Measurements from ENCODE around the gene BTN3A1. TPM values are rescaled to one million over a fixed set of nuclear protein-coding genes. Genes with fewer than 3 reads are reported as not detected.
A peak's percentile ranks its signal among the peaks of the same experiment; 100 is the strongest.

Gene BTN3A1
- total RNA-seq, 1 donor, result 25.3 TPM

- H3K4me2 ChIP-seq (ENCODE audit: insufficient read depth, low read length), result no peak overlapping the region
- TF ChIP-seq, protein P1, sequence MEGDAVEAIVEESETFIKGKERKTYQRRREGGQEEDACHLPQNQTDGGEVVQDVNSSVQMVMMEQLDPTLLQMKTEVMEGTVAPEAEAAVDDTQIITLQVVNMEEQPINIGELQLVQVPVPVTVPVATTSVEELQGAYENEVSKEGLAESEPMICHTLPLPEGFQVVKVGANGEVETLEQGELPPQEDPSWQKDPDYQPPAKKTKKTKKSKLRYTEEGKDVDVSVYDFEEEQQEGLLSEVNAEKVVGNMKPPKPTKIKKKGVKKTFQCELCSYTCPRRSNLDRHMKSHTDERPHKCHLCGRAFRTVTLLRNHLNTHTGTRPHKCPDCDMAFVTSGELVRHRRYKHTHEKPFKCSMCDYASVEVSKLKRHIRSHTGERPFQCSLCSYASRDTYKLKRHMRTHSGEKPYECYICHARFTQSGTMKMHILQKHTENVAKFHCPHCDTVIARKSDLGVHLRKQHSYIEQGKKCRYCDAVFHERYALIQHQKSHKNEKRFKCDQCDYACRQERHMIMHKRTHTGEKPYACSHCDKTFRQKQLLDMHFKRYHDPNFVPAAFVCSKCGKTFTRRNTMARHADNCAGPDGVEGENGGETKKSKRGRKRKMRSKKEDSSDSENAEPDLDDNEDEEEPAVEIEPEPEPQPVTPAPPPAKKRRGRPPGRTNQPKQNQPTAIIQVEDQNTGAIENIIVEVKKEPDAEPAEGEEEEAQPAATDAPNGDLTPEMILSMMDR (IDR thresholded peaks at IDR 0.05; ENCODE audit: extremely low read depth, low read depth, low read length), result no peak
- no peak overlapping the region for H2AFZ ChIP-seq (ENCODE audit: low read length)
- DNase-seq (ENCODE audit: insufficient read length, low spot score, missing footprints), result no peak
- no peak overlapping the region for H3K4me3 ChIP-seq (ENCODE audit: insufficient read depth, low read length)
- H3K9me3 ChIP-seq (ENCODE audit: low read depth, low read length), result no peaks in the 10 kb centered on the region
- H3K27ac ChIP-seq (ENCODE audit: low read depth, low read length), result no peak overlapping the region
- peaks cover 3% of the 10 kb centered on the region for H3K36me3 ChIP-seq (ENCODE audit: insufficient read depth, low read length)
- H4K20me1 ChIP-seq (ENCODE audit: insufficient read depth, low read length), result no peaks in the 10 kb centered on the region
- peaks cover 32% of the 10 kb centered on the region for H3K4me1 ChIP-seq (ENCODE audit: insufficient read depth, low read length)
- H3K27me3 ChIP-seq (ENCODE audit: insufficient read depth, low read length), result no peaks in the 10 kb centered on the region
- no peaks in the 10 kb centered on the region for H3K79me2 ChIP-seq (ENCODE audit: insufficient read depth, low read length)
Measured at GRCh38 chr6:26436018-26436417, 33.9 kb downstream of the BTN3A1 start.

- DNase-seq (ENCODE audit: insufficient read length, low spot score, missing footprints), result no peak
- Histone ChIP-seq H3K4me2 (ENCODE audit: insufficient read depth, low read length) (no peak overlapping the region), H3K27ac (ENCODE audit: low read depth, low read length) (no peak overlapping the region), H3K36me3 (ENCODE audit: insufficient read depth, low read length) (no peaks in the 10 kb centered on the region), H3K4me1 (ENCODE audit: insufficient read depth, low read length) (peaks cover 24% of the 10 kb centered on the region), H3K4me3 (ENCODE audit: insufficient read depth, low read length) (no peak overlapping the region), H2AFZ (ENCODE audit: low read length) (no peak overlapping the region), H4K20me1 (ENCODE audit: insufficient read depth, low read length) (no peaks in the 10 kb centered on the region), H3K79me2 (ENCODE audit: insufficient read depth, low read length) (peaks cover 2% of the 10 kb centered on the region), H3K9me3 (ENCODE audit: low read depth, low read length) (no peaks in the 10 kb centered on the region), H3K27me3 (ENCODE audit: insufficient read depth, low read length) (no peaks in the 10 kb centered on the region)
- TF ChIP-seq, protein P1 (IDR thresholded peaks at IDR 0.05; ENCODE audit: extremely low read depth, low read depth, low read length), result no peak
Measured at GRCh38 chr6:26437550-26437949, 35.5 kb downstream of the BTN3A1 start.

- H2AFZ ChIP-seq (ENCODE audit: low read length), result no peak overlapping the region
- no peak for DNase-seq (ENCODE audit: insufficient read length, low spot score, missing footprints)
- H4K20me1 ChIP-seq (ENCODE audit: insufficient read depth, low read length), result no peaks in the 10 kb centered on the region
- peaks cover 20% of the 10 kb centered on the region for H3K4me1 ChIP-seq (ENCODE audit: insufficient read depth, low read length)
- no peaks in the 10 kb centered on the region for H3K27me3 ChIP-seq (ENCODE audit: insufficient read depth, low read length)
- no peak overlapping the region for H3K4me3 ChIP-seq (ENCODE audit: insufficient read depth, low read length)
- TF ChIP-seq, protein P1 (IDR thresholded peaks at IDR 0.05; ENCODE audit: extremely low read depth, low read depth, low read length), result no peak
- no peak overlapping the region for H3K4me2 ChIP-seq (ENCODE audit: insufficient read depth, low read length)
- peaks cover 2% of the 10 kb centered on the region for H3K79me2 ChIP-seq (ENCODE audit: insufficient read depth, low read length)
- H3K36me3 ChIP-seq (ENCODE audit: insufficient read depth, low read length), result no peaks in the 10 kb centered on the region
- H3K9me3 ChIP-seq (ENCODE audit: low read depth, low read length), result no peaks in the 10 kb centered on the region
- no peak overlapping the region for H3K27ac ChIP-seq (ENCODE audit: low read depth, low read length)
Measured at GRCh38 chr6:26438000-26438399, 35.9 kb downstream of the BTN3A1 start.

DNA sequence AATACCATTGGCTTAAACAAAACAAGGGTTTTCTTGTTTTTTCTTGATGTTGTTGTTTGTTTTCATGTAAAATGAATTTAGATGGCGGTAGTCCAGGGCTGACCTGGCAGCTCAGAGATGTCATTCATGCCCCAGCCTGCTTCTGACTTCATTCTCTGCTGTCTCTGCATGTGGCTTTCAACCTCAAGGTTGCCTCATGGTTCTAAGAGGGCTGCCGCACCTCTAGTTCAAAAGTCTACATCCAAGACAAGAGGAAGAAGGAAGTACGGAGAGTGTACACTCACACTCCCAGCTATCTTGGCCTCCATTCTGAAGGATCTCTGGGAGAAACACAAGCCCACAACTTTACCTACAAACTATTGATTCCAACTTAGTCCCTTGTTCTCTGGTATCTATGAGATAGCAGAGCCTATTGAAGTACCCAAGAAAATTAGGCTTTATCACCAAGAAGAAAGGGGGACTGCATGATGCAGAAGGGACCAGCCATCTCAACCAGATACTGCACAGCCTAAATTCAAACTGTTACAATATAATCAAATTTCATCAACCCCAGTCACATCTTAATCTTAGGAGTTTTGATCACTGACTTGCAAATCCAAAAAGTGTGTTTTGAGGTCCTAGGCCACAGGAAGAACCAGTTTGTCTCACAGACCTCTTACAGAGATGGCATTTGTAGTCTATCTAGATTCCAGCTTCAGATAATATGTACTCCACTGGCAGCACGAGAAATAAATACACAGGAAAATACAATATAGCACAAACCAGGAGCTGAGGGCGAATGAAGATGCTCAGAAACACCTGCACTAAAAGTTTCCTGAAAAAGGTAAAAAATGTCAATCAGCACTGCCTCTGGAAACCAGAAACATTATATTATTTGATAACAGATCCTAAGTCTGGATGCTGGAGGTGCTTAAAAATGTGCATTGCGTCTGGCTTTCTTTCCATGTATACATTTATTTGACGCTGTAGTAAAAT lies 37.4 kb downstream of the BTN3A1 start:
- Histone ChIP-seq H4K20me1 (ENCODE audit: insufficient read depth, low read length) (no peaks in the 10 kb centered on the region), H3K36me3 (ENCODE audit: insufficient read depth, low read length) (peaks cover 4% of the 10 kb centered on the region), H3K4me2 (ENCODE audit: insufficient read depth, low read length) (peak overlapping the region; percentile 88), H3K4me1 (ENCODE audit: insufficient read depth, low read length) (peaks cover 15% of the 10 kb centered on the region), H3K9me3 (ENCODE audit: low read depth, low read length) (no peaks in the 10 kb centered on the region), H3K27me3 (ENCODE audit: insufficient read depth, low read length) (no peaks in the 10 kb centered on the region), H3K27ac (ENCODE audit: low read depth, low read length) (peak overlapping the region; percentile 91), H2AFZ (ENCODE audit: low read length) (peak overlapping the region; percentile 82), H3K79me2 (ENCODE audit: insufficient read depth, low read length) (peaks cover 2% of the 10 kb centered on the region), H3K4me3 (ENCODE audit: insufficient read depth, low read length) (peak overlapping the region; percentile 74)
- TF ChIP-seq, protein P1 (IDR thresholded peaks at IDR 0.05; ENCODE audit: extremely low read depth, low read depth, low read length), result no peak
- no peak for DNase-seq (ENCODE audit: insufficient read length, low spot score, missing footprints)

All from osteoblast (primary cell).